Suprapubic skin (tissue), 3 donors: ENCODE measurements around the gene IL1RAPL2.

Experiments used
- EP300 ChIP-seq: sonication (generic); formaldehyde crosslinking; IDR thresholded peaks from one replicate; pipeline ENCODE4 v1.6.1; 2017; ENCODE audit warnings: antibody characterized with exemption
- POLR2A ChIP-seq, 2 donors: fragments of 450-650 bp; IDR thresholded peaks; one replicate each; pipeline ENCODE4 v1.6.1; 2017; ENCODE audit warnings: antibody characterized with exemption in 2 of 2, mild to moderate bottlenecking in 2 of 2, moderate library complexity in 2 of 2
- TF ChIP-seq, protein P1 (sequence below), 2 donors: fragments of 200-600 bp in 1 of 2; fragments of 450-650 bp in 1 of 2; sonication (generic) in 1 of 2; IDR thresholded peaks; one replicate each; pipeline ENCODE4 v1.5.1; 2016 to 2019; ENCODE audit warnings: antibody characterized with exemption in 2 of 2, mild to moderate bottlenecking in 1 of 2, moderate library complexity in 1 of 2

- TF ChIP-seq, protein P1, sequence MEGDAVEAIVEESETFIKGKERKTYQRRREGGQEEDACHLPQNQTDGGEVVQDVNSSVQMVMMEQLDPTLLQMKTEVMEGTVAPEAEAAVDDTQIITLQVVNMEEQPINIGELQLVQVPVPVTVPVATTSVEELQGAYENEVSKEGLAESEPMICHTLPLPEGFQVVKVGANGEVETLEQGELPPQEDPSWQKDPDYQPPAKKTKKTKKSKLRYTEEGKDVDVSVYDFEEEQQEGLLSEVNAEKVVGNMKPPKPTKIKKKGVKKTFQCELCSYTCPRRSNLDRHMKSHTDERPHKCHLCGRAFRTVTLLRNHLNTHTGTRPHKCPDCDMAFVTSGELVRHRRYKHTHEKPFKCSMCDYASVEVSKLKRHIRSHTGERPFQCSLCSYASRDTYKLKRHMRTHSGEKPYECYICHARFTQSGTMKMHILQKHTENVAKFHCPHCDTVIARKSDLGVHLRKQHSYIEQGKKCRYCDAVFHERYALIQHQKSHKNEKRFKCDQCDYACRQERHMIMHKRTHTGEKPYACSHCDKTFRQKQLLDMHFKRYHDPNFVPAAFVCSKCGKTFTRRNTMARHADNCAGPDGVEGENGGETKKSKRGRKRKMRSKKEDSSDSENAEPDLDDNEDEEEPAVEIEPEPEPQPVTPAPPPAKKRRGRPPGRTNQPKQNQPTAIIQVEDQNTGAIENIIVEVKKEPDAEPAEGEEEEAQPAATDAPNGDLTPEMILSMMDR (IDR thresholded peaks at IDR 0.05): no peak
- no peak for TF ChIP-seq EP300
- TF ChIP-seq POLR2A (IDR thresholded peaks at IDR 0.05): no peak
Measured at GRCh38 chrX:105038672-105039328, 472.8 kb downstream of the IL1RAPL2 start.
